ENCODE results near the gene NETO2.

Gene NETO2

DNA sequence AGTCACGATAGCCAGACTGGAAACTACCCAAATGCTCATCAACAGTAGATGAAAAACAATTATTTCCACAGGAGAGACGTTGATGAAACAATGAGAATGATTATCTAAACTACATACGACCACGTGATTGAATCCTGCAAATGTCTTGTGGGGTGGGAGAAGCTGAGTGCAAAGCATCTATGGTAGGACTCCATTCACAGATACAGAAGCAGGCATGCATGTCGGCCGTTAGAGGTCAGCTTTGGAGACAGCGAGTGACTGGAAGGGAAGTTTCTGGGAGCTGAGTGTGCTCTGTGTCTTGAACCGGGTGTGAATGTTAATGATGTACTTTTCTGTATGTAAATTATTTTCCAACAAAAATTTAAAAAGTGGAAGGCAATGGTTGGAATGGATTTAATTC, 98.7 kb downstream of the NETO2 start:
- no peak for DNase-seq (ENCODE audit: low read depth)

GRCh38 chr16:47043970-47044684, 99.6 kb downstream of the NETO2 start:
- DNase-seq (ENCODE audit: low read depth), result no peak

DNA sequence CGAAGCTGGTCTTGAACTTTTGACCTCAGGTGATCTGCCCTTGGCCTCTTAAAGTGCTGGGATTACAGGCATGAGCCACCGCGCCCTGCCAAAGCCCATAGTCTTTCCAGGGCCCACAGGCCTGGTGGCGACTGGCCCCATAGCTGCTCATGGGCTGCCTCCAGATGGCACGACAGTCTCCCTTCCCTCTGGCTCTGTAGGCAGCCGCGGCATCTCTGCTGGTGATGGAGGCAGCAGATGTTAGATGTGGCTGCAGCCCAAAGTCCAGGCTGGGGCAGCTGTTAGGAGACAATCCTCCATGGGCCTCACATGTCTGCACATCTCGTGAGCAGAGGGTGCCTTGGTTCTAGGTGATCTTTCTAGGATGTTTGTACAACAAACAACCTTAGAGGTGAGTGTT, 100.5 kb downstream of the NETO2 start:
- no peak for DNase-seq (ENCODE audit: low read depth)

DNA sequence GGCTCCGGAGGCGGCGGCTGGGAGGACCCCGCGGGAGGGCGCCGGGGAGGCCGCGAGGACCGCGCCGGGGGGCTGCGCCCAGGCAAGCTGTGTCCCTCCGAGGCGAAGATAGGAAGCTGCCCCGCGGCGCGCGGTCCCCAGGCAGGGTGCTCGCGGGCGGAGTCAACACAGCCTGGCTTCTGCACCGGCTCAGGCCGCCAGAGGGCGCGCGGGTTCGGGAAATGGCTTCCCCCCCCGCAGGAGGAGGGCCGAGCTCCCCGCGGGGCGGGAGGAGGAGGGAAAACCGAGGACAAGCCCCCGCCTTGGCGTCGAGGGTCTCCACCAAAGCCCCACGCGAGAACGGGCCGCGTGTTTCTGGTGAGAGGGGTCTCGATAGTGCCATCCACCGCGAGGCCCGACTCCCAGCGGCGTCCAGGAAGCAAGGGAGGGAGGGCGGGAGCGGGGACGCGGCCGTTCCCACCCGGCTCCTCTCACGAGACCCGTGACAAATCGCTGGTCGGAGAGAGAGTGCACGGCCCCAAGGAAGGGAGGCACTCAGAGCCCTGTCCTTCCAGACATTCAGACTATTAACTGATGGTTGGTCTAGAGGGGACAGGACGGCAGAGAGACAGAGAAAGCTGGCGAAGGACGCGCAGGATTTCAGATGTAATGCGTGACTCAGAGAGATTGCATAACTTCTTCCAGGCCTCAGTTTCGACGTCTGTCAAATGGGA, 105.8 kb downstream of the NETO2 start:
- DNase-seq (ENCODE audit: low read depth), result no peak

- DNase-seq (ENCODE audit: low read depth), result no peak
Measured at GRCh38 chr16:47037396-47037745, 106.4 kb downstream of the NETO2 start.

DNA sequence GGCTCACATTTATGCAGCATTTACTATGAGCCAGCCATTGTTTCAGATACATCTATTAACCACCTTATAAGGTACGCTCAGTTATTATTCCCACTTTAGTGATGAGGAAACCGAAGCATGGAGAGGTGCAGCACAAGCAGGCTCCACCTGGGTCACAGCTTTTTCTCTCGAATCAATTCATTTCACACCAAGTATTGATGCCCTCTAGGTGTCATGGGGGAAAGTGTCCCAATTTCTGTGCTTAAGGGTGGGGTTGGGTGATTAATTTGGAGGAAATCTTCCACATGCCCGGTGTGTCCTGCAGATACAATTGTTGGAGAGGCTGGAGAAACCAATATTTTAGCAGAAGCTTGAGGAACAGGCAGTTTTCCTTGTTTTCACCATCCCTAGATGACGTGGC, 107.5 kb downstream of the NETO2 start:
- no peak for DNase-seq (ENCODE audit: low read depth)

DNA sequence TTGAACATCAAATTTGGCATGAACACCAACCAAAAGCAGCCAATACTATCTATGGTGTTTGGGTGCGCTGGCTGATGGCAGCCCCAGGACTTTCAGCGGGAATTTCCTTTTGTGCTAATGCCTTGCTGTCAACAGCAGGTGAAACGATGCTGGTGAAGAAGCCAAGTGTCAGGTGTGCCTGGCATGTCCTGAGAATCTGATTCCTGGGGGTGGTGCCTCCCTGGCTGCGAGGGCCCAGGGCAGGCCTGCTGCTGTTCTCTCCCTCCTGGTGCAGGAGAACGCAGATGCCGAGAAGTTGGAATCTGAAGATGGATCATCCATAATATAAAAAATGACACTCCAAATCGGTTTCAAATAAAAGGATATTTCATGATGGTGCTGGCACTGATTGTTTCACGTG, 108.3 kb downstream of the NETO2 start:
- DNase-seq (ENCODE audit: low read depth), result no peak

DNA sequence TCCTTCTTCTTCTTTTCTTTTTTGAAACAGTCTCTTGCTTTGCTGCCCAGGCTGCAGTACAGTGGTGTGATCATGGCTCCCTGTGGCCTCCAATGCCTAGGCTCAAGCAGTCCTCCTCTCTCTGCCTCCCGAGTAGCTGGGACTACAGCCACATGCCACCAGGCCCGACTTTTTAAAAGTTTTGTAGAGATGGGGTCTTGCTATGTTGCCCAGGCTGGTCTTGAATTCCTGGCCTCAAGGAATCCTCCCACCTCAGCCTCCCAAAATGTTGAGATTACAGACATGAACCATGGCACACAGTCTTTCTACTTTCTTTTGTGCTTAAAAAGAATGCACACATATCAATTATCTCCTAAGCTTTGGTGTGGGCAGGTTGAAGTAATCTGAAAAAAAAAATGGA, 109.3 kb downstream of the NETO2 start:
- DNase-seq (ENCODE audit: low read depth), result no peak

- no peak for DNase-seq (ENCODE audit: low read depth)
Measured at GRCh38 chr16:47033176-47033575, 110.6 kb downstream of the NETO2 start.

DNA sequence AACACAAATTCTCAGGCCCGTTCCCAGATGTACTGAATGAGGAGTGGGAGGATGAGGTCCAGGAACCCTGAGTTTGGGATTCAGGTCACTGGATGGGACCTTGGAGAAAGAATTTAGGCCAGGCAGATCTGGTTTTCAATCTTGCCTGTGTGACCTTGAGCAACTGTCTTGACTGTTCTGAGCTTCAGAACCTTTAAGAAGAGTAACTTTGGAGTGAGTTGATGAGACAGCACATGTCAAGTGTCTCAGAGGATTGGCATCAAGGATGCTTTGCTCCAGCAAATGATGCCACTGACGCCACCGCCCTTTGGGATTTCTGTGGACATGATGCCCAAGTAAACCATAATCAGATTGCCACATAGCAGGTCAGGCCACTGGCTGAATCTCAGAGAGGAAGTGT, 114.0 kb downstream of the NETO2 start:
- no peak for DNase-seq (ENCODE audit: low read depth)

- DNase-seq (ENCODE audit: low read depth), result no peak
Measured at GRCh38 chr16:47028767-47029377, 114.9 kb downstream of the NETO2 start.

Data from non-pigmented ciliary epithelial cell (primary cell).